ENCODE measurements around the gene C2CD5. TPM values are rescaled to one million over a fixed set of nuclear protein-coding genes. Genes with fewer than 3 reads are reported as not detected.

The C2CD5 gene
- total RNA-seq, 2 experiments from 2014 or later: 29.5 to 31.6 TPM

DNA sequence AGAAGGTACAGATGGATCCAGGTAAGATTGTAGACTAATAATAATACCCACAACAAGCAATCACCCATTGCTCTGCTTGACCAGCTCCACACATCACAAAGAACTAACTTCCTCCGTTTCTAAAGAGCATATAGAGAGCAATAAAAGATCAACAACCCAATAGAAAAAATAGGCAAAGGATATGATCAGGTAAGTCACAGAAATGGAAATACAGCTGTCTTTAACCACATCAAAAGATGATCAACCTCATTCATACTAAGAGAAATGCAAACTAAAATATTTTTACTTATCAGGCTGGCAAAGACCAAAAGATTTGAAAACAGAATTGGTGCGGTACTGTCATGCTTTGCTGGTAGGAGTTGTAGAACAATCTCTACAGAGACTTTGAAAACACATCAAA, 8.9 kb downstream of the C2CD5 start:
- H3K4me1 Mint-ChIP-seq: peaks cover 42% of the 10 kb centered on the region
- H3K4me3 Mint-ChIP-seq: no peak overlapping the region
- H3K9me3 Mint-ChIP-seq (ENCODE audit: low read depth): no peaks in the 10 kb centered on the region
- no peak for DNase-seq
- intact Hi-C loops (cut with DNase I, micrococcal nuclease): no loop called here
- CTCF ChIA-PET: no interaction called here
- POLR2A ChIA-PET: interaction anchor here (0.6 kb wide), 1 partner anchor 19 kb away, joined by 3 read pairs; no protein-coding TSS in a partner anchor
- H3K27ac Mint-ChIP-seq: no peak overlapping the region
- peaks cover 47% of the 10 kb centered on the region for H3K36me3 Mint-ChIP-seq (ENCODE audit: low read depth)
- H3K27me3 Mint-ChIP-seq: no peaks in the 10 kb centered on the region
- peak; percentile 12 for ATAC-seq

DNA sequence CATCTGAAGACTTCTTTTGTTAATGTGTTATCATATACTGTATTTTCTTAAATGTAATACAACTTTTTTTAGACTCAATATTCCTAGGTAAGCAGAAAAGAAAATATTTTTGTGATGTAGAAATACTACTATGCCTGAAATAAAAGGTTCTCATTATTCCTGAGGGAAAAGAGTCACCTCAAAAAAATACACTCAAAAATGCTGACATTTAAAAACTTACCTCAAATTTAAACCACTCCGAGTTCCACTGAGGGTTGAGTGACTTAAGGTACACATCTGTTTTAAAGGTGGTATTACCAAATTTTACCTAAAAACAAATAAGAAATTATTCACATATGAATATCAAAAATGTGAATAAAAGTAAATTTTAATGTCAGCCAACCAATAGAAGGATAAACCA, 9.3 kb downstream of the C2CD5 start:
- peaks cover 39% of the 10 kb centered on the region for H3K4me1 Mint-ChIP-seq
- H3K27me3 Mint-ChIP-seq: no peaks in the 10 kb centered on the region
- no peaks in the 10 kb centered on the region for H3K9me3 Mint-ChIP-seq (ENCODE audit: low read depth)
- no peak overlapping the region for H3K4me3 Mint-ChIP-seq
- H3K36me3 Mint-ChIP-seq (ENCODE audit: low read depth): peaks cover 44% of the 10 kb centered on the region
- ChIA-PET CTCF (no interaction called here), POLR2A (interaction anchor here (0.6 kb wide), 1 partner anchor 19 kb away, joined by 3 read pairs; no protein-coding TSS in a partner anchor)
- ATAC-seq: no peak
- H3K27ac Mint-ChIP-seq: no peak overlapping the region
- intact Hi-C loops (cut with DNase I, micrococcal nuclease): no loop called here
- DNase-seq: no peak

DNA sequence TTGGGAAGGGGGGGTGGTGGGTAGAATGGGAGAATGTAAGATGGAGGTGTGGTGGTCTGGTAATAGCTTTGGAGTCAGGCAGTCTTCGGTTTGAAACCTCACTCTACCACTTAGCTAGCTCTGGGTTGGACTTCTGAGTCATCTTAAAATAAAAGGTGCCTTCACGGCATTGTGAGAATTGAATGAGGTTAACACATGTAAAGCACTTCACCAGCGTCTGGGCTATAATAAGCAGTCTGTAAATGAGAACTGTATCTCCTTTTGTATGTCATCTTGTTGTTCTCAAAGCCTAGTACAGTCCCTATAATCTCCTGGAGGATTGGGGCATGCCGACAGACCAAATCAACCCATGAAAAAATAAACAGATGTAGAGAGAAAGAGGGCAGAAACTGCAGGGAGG, 11.2 kb downstream of the C2CD5 start:
- ATAC-seq (no peak), DNase-seq (no peak)

DNA sequence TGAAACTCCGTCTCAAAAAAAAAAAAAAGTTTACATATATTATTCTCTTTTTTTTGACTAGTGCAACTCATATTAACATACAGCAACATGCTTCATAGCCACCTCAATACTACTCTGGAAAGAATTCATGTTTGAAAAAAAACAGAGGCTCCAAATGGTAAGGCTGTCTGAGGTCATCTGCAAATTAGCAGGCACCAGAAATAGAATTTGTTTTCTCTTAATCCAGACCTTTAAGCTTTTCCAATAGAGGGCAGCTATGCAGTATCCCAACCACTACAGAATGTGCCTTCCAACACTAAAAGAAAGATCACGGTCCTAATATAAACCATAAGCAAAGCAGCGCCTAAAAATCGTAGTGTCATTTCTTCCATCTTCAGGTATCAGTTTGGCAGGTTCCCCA, 12.0 kb downstream of the C2CD5 start:
- Mint-ChIP-seq H3K27ac (no peak overlapping the region), H3K4me1 (peaks cover 23% of the 10 kb centered on the region), H3K36me3 (ENCODE audit: low read depth) (peaks cover 32% of the 10 kb centered on the region), H3K9me3 (ENCODE audit: low read depth) (no peaks in the 10 kb centered on the region), H3K27me3 (no peaks in the 10 kb centered on the region), H3K4me3 (no peak overlapping the region)
- CTCF ChIA-PET: interaction anchor here (1.3 kb wide), 1 partner anchor 98 kb away, joined by 4 read pairs; no protein-coding TSS in a partner anchor
- DNase-seq (no peak), ATAC-seq (no peak)
- POLR2A ChIA-PET: no interaction called here
- intact Hi-C loops (cut with DNase I, micrococcal nuclease): no loop called here

More for the DNA sequence above, 11.2 kb downstream of the C2CD5 start:
- H3K27ac Mint-ChIP-seq: no peak overlapping the region
- H3K4me1 Mint-ChIP-seq: peaks cover 28% of the 10 kb centered on the region
- ChIA-PET POLR2A (no interaction called here), CTCF (no interaction called here)
- H3K4me3 Mint-ChIP-seq: no peak overlapping the region
- H3K36me3 Mint-ChIP-seq (ENCODE audit: low read depth): peaks cover 32% of the 10 kb centered on the region
- intact Hi-C loops (cut with DNase I, micrococcal nuclease): no loop called here
- H3K27me3 Mint-ChIP-seq: no peaks in the 10 kb centered on the region
- H3K9me3 Mint-ChIP-seq (ENCODE audit: low read depth): no peaks in the 10 kb centered on the region

DNA sequence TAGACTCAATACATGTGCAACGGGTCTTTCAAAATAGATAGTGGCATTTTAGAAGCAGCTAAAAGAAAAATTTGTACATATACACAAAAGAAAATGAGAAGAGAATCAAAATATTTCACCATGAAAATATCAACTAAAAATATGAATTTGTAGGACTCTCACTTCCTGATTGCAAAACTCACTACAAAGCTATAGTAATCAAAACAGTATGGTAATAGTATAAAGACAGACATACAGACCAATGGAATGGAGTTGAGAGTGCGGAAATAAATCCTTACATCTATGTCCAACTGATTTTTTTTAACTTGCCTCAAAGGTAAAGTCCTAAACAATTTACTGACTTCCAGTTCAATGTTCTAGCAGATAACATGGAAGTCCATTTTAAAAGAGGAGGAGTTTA, 13.1 kb downstream of the C2CD5 start:
- ATAC-seq (no peak), DNase-seq (no peak)
- Mint-ChIP-seq H3K4me3 (no peak overlapping the region), H3K9me3 (ENCODE audit: low read depth) (no peaks in the 10 kb centered on the region), H3K27me3 (no peaks in the 10 kb centered on the region), H3K36me3 (ENCODE audit: low read depth) (peaks cover 35% of the 10 kb centered on the region), H3K4me1 (peaks cover 17% of the 10 kb centered on the region), H3K27ac (no peak overlapping the region)
- intact Hi-C loops (cut with DNase I, micrococcal nuclease): no loop called here
- ChIA-PET CTCF (interaction anchor here (0.6 to 1.5 kb wide), 7 partner anchors 14 to 936 kb away, joined by 3 to 9 read pairs (median 4); partner anchors contain the start of gene C2CD5), POLR2A (no interaction called here)

DNA sequence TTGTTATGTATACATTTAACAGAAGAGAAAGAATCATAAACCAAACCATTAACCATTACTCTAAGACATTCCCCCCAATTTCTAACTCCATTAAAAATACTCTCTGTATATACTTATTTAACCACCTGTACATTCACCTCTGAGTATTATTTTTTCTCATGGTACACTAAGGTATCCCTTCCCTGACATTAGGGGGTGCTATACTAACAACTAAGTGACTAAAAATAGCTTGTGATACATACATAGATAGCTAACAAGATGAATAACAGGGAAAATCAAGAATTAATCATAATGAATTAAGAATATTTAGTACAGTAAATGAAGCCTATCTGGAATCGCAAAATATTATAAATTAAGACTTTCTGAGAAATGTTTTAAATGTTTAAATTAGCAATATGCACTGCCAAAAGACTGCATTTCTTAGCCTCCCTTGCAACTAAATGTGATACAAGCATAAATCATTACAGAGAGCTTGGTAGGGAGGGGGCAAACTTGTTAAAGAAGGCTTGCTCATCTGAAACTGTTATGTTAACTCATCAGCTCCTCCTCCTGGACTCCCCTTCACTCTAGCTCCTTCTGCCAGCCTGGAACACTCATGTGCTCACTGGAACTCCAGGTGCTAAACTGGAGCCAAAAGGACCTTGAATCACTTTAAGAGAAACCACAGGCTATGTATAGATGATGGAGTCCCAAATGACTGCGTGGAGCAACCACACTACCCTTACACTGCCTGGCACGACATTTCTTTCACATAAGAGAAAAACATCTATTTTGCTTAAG, 14.9 kb downstream of the C2CD5 start:
- Mint-ChIP-seq H3K4me1 (peaks cover 8% of the 10 kb centered on the region), H3K27ac (no peak overlapping the region), H3K36me3 (ENCODE audit: low read depth) (peaks cover 31% of the 10 kb centered on the region), H3K4me3 (no peak overlapping the region), H3K9me3 (ENCODE audit: low read depth) (no peaks in the 10 kb centered on the region), H3K27me3 (no peaks in the 10 kb centered on the region)
- no peak for DNase-seq
- peak; percentile 91 for ATAC-seq
- ChIA-PET POLR2A (interaction anchor here (0.6 kb wide), 1 partner anchor 405 kb away, joined by 3 read pairs; no protein-coding TSS in a partner anchor), CTCF (interaction anchor here (0.6 to 1.9 kb wide), 18 partner anchors 9 to 212 kb away, joined by 3 to 14 read pairs (median 4); partner anchors contain the start of genes C2CD5 and ETNK1)
- intact Hi-C loops (cut with DNase I, micrococcal nuclease): loop anchor here (1.0 to 5.0 kb wide), 2 partner anchors 103 to 143 kb away; no protein-coding TSS in a partner anchor

DNA sequence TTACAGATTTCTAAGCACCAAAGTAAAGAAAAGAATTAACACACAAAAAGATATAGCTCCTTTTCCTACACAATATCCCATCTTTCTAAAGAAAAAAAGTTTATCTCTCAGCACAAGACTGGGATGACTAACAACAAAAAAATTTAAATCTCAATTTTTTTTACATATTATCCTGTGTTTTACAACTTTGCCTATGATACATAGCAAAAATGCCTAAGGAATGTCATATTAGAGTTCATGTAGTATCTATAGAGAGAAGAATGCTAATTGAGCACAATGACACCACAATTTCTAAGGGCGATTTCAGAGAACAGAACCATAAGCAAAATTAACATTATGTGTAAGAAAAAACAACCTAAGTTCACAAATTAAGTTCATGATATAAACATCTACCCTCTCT, 16.3 kb downstream of the C2CD5 start:
- no peak for DNase-seq
- ChIA-PET POLR2A (no interaction called here), CTCF (interaction anchor here (0.9 to 1.3 kb wide), 2 partner anchors 9 to 16 kb away, joined by 3 to 4 read pairs; no protein-coding TSS in a partner anchor)
- Mint-ChIP-seq H3K27ac (no peak overlapping the region), H3K4me3 (no peak overlapping the region), H3K4me1 (peaks cover 3% of the 10 kb centered on the region), H3K27me3 (no peaks in the 10 kb centered on the region), H3K36me3 (ENCODE audit: low read depth) (peaks cover 32% of the 10 kb centered on the region), H3K9me3 (ENCODE audit: low read depth) (no peaks in the 10 kb centered on the region)
- intact Hi-C loops (cut with DNase I, micrococcal nuclease): loop anchor here (5.0 kb wide), 1 partner anchor 144 kb away; no protein-coding TSS in a partner anchor
- no peak for ATAC-seq

DNA sequence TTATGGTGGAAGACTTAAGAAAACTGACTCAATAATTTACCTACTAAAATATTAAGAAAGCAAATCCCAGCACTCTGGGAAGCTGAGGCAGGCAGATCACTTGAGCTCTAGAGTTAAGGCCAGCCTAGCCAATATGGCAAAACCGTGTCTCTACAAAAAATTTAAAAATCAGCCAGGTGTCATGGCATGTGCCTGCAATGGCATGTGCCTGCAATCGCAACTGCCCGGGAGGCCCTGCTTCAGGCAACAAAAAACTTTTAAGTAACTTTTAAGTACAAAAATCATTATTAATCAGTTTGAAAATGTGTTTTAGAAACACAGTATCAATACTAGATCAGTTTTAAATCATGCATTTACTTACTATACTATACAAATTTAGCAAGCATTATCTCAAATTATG, 17.5 kb downstream of the C2CD5 start:
- Mint-ChIP-seq H3K4me1 (peaks cover 3% of the 10 kb centered on the region), H3K27ac (no peak overlapping the region), H3K36me3 (ENCODE audit: low read depth) (peaks cover 28% of the 10 kb centered on the region), H3K27me3 (no peaks in the 10 kb centered on the region), H3K4me3 (no peak overlapping the region), H3K9me3 (ENCODE audit: low read depth) (no peaks in the 10 kb centered on the region)
- DNase-seq: no peak
- no peak for ATAC-seq
- ChIA-PET POLR2A (no interaction called here), CTCF (interaction anchor here (0.8 kb wide), 1 partner anchor 20 kb away, joined by 4 read pairs; no protein-coding TSS in a partner anchor)
- intact Hi-C loops (cut with DNase I, micrococcal nuclease): loop anchor here (5.0 kb wide), 1 partner anchor 145 kb away; no protein-coding TSS in a partner anchor

DNA sequence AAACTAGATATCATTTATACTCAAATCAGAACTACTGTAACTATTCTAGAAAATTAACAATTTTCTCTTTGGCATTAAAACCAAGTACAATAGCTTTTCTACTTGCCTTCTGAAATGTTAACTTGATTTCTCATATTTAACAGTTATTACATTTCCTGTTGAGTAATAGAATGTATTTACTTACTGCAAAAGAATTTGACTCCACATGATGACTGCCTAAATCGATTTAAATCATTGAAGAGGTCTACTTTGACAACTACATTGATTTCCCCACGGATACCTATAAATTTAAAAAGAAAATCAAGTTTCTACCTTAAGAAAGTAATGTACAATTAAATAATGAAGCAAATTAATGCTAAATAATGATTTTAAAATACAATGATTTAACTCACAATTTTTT, 18.9 kb downstream of the C2CD5 start:
- ChIA-PET CTCF (no interaction called here), POLR2A (no interaction called here)

DNA sequence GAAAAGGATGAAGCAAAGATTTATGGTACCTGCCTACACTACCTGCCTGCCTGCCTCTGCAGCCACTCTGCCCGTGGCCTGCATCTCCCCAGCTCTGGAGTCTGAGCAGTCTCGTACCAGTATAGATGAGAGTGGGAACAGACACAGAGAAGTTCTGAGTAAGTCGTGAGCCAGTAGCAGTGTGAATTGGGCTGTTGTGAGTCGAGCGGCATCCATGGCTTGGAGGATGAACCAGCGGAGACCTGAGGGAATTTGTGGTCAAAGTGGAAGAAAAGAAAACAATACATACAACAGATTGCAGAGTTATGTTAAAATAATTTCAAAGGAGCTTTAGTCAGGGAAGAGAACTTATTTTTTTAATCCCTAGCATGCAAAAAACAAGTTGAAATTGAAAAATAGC, 25.3 kb downstream of the C2CD5 start:
- no peaks in the 10 kb centered on the region for H3K27me3 Mint-ChIP-seq

More for the DNA sequence above, 18.9 kb downstream of the C2CD5 start:
- ATAC-seq: no peak
- intact Hi-C loops (cut with DNase I, micrococcal nuclease): loop anchor here (5.0 kb wide), 1 partner anchor 147 kb away; no protein-coding TSS in a partner anchor
- H3K27me3 Mint-ChIP-seq: no peaks in the 10 kb centered on the region
- peaks cover 20% of the 10 kb centered on the region for H3K36me3 Mint-ChIP-seq (ENCODE audit: low read depth)
- H3K27ac Mint-ChIP-seq: no peak overlapping the region
- H3K4me3 Mint-ChIP-seq: no peak overlapping the region
- peaks cover 3% of the 10 kb centered on the region for H3K4me1 Mint-ChIP-seq
- no peaks in the 10 kb centered on the region for H3K9me3 Mint-ChIP-seq (ENCODE audit: low read depth)
- no peak for DNase-seq

DNA sequence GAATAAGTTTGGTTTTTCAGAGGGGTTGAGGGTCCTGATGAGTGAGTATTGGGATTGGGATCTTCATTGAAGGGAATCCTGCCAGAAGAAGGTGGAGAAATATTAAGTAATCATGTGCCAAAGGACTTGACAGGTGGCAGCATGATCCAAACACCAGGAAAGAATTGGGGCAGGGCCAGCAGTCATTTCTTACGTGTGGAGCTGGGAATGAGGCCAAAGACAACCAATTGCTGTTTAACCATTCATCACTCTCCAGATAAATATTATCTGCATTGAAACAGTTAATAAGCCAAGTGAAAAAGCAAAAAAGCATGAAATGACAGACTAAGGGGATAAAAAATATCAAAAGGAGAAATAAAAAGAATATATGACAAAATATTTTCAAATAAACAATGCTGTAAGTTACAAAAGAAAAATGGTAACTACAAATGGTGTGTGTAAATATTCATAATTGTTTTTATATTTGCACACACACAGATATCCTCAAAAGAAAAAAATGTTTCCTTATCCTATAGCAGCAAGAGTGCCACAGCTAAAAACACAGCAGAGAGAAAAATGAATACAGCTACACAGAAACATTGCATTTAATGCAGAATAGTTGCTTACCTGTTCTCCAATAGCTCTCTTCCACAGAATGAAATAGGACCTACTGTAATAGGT, 26.2 kb downstream of the C2CD5 start:
- POLR2A ChIA-PET: no interaction called here
- Mint-ChIP-seq H3K4me3 (no peak overlapping the region), H3K36me3 (ENCODE audit: low read depth) (peaks cover 22% of the 10 kb centered on the region), H3K9me3 (ENCODE audit: low read depth) (no peaks in the 10 kb centered on the region), H3K27me3 (no peaks in the 10 kb centered on the region), H3K4me1 (no peaks in the 10 kb centered on the region), H3K27ac (no peak overlapping the region)
- intact Hi-C loops (cut with DNase I, micrococcal nuclease): no loop called here
- CTCF ChIA-PET: interaction anchor here (1.2 kb wide), 2 partner anchors 10 to 11 kb away, joined by 3 to 6 read pairs; no protein-coding TSS in a partner anchor
- no peak for ATAC-seq
- DNase-seq: no peak

More for the DNA sequence above, 25.3 kb downstream of the C2CD5 start:
- intact Hi-C loops (cut with DNase I, micrococcal nuclease): no loop called here
- no peak for DNase-seq
- no peak overlapping the region for H3K4me3 Mint-ChIP-seq
- H3K36me3 Mint-ChIP-seq (ENCODE audit: low read depth): peaks cover 22% of the 10 kb centered on the region
- H3K4me1 Mint-ChIP-seq: no peaks in the 10 kb centered on the region
- POLR2A ChIA-PET: no interaction called here
- ATAC-seq: no peak
- no peaks in the 10 kb centered on the region for H3K9me3 Mint-ChIP-seq (ENCODE audit: low read depth)
- CTCF ChIA-PET: interaction anchor here (1.2 kb wide), 2 partner anchors 9 to 10 kb away, joined by 3 to 6 read pairs; no protein-coding TSS in a partner anchor
- H3K27ac Mint-ChIP-seq: no peak overlapping the region

Data from activated CD4-positive, alpha-beta T cell treated with anti-CD3 and anti-CD28 coated beads for 36 hours (primary cell).